ENCODE measurements around the gene KHSRP.
A peak's percentile ranks its signal among the peaks of the same experiment; 100 is the strongest.

Gene KHSRP

DNA sequence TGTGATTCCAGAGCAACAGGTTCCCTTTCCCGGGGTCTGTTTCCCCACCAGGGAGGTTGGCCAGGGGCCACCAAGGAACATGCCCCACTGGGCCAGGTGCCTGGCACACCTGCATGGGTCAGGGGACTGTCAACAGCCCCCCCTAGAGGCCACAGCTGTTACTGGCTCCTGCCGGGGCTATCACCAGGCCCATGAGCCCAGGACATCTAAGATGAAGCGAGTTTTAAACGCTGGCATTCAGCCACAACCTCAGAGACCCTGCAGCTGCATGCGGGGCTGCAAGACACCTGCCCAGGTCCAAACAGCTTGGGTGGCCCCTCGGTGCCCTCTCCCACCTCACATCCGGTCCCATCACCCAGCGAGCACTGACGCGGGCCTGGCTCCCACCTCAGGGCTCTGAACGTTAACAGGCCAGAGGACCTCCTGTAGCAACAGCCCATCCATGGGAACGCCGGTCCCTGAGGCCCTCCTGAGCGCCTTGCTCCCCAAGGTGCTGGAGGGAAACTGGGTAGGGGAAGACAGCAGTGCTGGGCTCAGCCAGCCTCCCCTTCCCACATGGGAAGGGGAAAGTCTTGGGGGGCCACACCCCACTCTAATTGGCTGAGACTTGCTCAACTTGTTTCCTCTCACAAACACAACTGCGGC, 12.0 kb downstream of the KHSRP start:
- Histone ChIP-seq H3K4me2 (ENCODE audit: low read length) (no peak overlapping the region), H3K9me3 (ENCODE audit: insufficient read depth, low read depth, low read length) (peaks cover 1% of the 10 kb centered on the region), H3K27ac (ENCODE audit: low read depth, low read length) (no peak overlapping the region), H2BK120ac (ENCODE audit: insufficient read depth, low read length, poor library complexity) (no peak overlapping the region), H3K4me3 (ENCODE audit: low read depth, low read length) (no peak overlapping the region), H3K23ac (ENCODE audit: low read length) (no peak overlapping the region), H3K14ac (ENCODE audit: low read length) (no peak overlapping the region), H3K4ac (ENCODE audit: low read depth, low read length) (no peak overlapping the region), H2AFZ (ENCODE audit: insufficient read depth, low read length, poor library complexity) (no peak overlapping the region), H3K36me3 (ENCODE audit: control insufficient read depth in 1 of 2, insufficient read depth in 2 of 2, low read length in 2 of 2) (peaks cover 38 to 42% of the 10 kb centered on the region in 2 experiments), H2BK12ac (ENCODE audit: low read length) (no peak overlapping the region), H3K79me2 (ENCODE audit: control insufficient read depth, insufficient read depth, low read length, poor library complexity) (no peaks in the 10 kb centered on the region), H2BK5ac (ENCODE audit: low read depth, low read length, poor library complexity) (no peak overlapping the region), H3K4me1 (ENCODE audit: control insufficient read depth in 1 of 2, insufficient read depth in 2 of 2, low read length in 2 of 2) (no peaks in the 10 kb centered on the region), H3K27me3 (ENCODE audit: insufficient read depth, low read length) (no peaks in the 10 kb centered on the region), H3K18ac (ENCODE audit: low read length) (no peak overlapping the region), H2AK5ac (ENCODE audit: low read length) (no peak overlapping the region), H4K12ac (ENCODE audit: low read depth, low read length) (no peak overlapping the region), H3K9ac (ENCODE audit: low read length) (no peak overlapping the region), H4K8ac (ENCODE audit: low read depth, low read length) (no peak overlapping the region), H4K91ac (ENCODE audit: low read depth, low read length) (no peak overlapping the region), H3K79me1 (ENCODE audit: low read length) (no peaks in the 10 kb centered on the region)
- WGBS (ENCODE audit: extremely low coverage, insufficient coverage, insufficient read length): no CpG with 5 or more reads among the region's 15 CpGs
- DNase-seq: peak; percentile 46 to 71

DNA sequence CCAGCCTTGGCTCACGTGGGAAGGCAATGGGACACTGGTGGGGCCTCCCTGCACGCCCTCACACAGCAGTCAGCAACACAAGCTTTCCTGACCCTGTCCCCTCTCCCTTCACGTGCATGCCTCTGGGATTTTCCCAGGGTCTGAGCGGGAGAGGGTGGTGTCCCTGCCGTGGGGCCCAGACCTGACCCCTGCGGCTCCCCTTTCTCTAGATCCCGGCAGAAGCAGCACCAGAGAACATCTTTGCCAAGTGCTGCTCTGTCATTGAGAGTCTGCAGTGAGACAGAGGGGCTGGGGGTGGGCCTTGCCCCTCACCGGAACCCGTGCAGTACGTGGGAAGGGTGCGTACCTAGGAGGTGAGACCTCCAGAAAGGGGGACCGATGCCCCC, 12.6 kb downstream of the KHSRP start:
- Histone ChIP-seq H2AFZ (ENCODE audit: insufficient read depth, low read length, poor library complexity) (no peak overlapping the region), H2AK5ac (ENCODE audit: low read length) (no peak overlapping the region), H2BK12ac (ENCODE audit: low read length) (no peak overlapping the region), H4K91ac (ENCODE audit: low read depth, low read length) (no peak overlapping the region), H2BK120ac (ENCODE audit: insufficient read depth, low read length, poor library complexity) (no peak overlapping the region), H3K18ac (ENCODE audit: low read length) (no peak overlapping the region), H4K8ac (ENCODE audit: low read depth, low read length) (no peak overlapping the region), H4K12ac (ENCODE audit: low read depth, low read length) (no peak overlapping the region), H3K14ac (ENCODE audit: low read length) (no peak overlapping the region), H3K79me1 (ENCODE audit: low read length) (no peaks in the 10 kb centered on the region), H3K79me2 (ENCODE audit: control insufficient read depth, insufficient read depth, low read length, poor library complexity) (no peaks in the 10 kb centered on the region), H3K4me3 (ENCODE audit: low read depth, low read length) (no peak overlapping the region), H3K27me3 (ENCODE audit: insufficient read depth, low read length) (no peaks in the 10 kb centered on the region), H3K9me3 (ENCODE audit: insufficient read depth, low read depth, low read length) (peaks cover 1% of the 10 kb centered on the region), H3K27ac (ENCODE audit: low read depth, low read length) (no peak overlapping the region), H3K9ac (ENCODE audit: low read length) (no peak overlapping the region), H3K36me3 (ENCODE audit: control insufficient read depth in 1 of 2, insufficient read depth in 2 of 2, low read length in 2 of 2) (peaks cover 33 to 37% of the 10 kb centered on the region in 2 experiments), H3K4me2 (ENCODE audit: low read length) (no peak overlapping the region), H2BK5ac (ENCODE audit: low read depth, low read length, poor library complexity) (no peak overlapping the region), H3K4me1 (ENCODE audit: control insufficient read depth in 1 of 2, insufficient read depth in 2 of 2, low read length in 2 of 2) (no peaks in the 10 kb centered on the region), H3K23ac (ENCODE audit: low read length) (no peak overlapping the region), H3K4ac (ENCODE audit: low read depth, low read length) (no peak overlapping the region)
- no peak for DNase-seq
- WGBS (ENCODE audit: extremely low coverage, insufficient coverage, insufficient read length): no CpG with 5 or more reads among the region's 12 CpGs

- Histone ChIP-seq H3K4me3 (ENCODE audit: low read depth, low read length) (no peak overlapping the region), H3K4me1 (ENCODE audit: control insufficient read depth in 1 of 2, insufficient read depth in 2 of 2, low read length in 2 of 2) (no peaks in the 10 kb centered on the region), H3K27me3 (ENCODE audit: insufficient read depth, low read length) (no peaks in the 10 kb centered on the region), H3K9me3 (ENCODE audit: insufficient read depth, low read depth, low read length) (peaks cover 1% of the 10 kb centered on the region), H4K8ac (ENCODE audit: low read depth, low read length) (no peak overlapping the region), H2BK12ac (ENCODE audit: low read length) (no peak overlapping the region), H3K27ac (ENCODE audit: low read depth, low read length) (no peak overlapping the region), H3K4ac (ENCODE audit: low read depth, low read length) (no peak overlapping the region), H2AK5ac (ENCODE audit: low read length) (no peak overlapping the region), H2BK5ac (ENCODE audit: low read depth, low read length, poor library complexity) (no peak overlapping the region), H3K9ac (ENCODE audit: low read length) (no peak overlapping the region), H3K23ac (ENCODE audit: low read length) (no peak overlapping the region), H3K79me1 (ENCODE audit: low read length) (no peaks in the 10 kb centered on the region), H4K12ac (ENCODE audit: low read depth, low read length) (no peak overlapping the region), H3K79me2 (ENCODE audit: control insufficient read depth, insufficient read depth, low read length, poor library complexity) (no peaks in the 10 kb centered on the region), H2AFZ (ENCODE audit: insufficient read depth, low read length, poor library complexity) (no peak overlapping the region), H2BK120ac (ENCODE audit: insufficient read depth, low read length, poor library complexity) (no peak overlapping the region), H4K91ac (ENCODE audit: low read depth, low read length) (no peak overlapping the region), H3K36me3 (ENCODE audit: control insufficient read depth in 1 of 2, insufficient read depth in 2 of 2, low read length in 2 of 2) (peaks cover 7 to 10% of the 10 kb centered on the region in 2 experiments), H3K4me2 (ENCODE audit: low read length) (no peak overlapping the region), H3K18ac (ENCODE audit: low read length) (no peak overlapping the region), H3K14ac (ENCODE audit: low read length) (no peak overlapping the region)
- WGBS (ENCODE audit: extremely low coverage, insufficient coverage, insufficient read length): no CpG with 5 or more reads among the region's 6 CpGs
- DNase-seq: no peak
These were observed 15.3 kb downstream of the KHSRP start for GRCh38 chr19:6409346-6409745.

GRCh38 chr19:6406401-6406800, 18.2 kb downstream of the KHSRP start:
- Histone ChIP-seq H3K79me1 (ENCODE audit: low read length) (no peaks in the 10 kb centered on the region), H3K18ac (ENCODE audit: low read length) (no peak overlapping the region), H3K36me3 (ENCODE audit: control insufficient read depth in 1 of 2, insufficient read depth in 2 of 2, low read length in 2 of 2) (no peaks in the 10 kb centered on the region), H3K4me1 (ENCODE audit: control insufficient read depth in 1 of 2, insufficient read depth in 2 of 2, low read length in 2 of 2) (no peaks in the 10 kb centered on the region), H3K4me3 (ENCODE audit: low read depth, low read length) (no peak overlapping the region), H2AK5ac (ENCODE audit: low read length) (no peak overlapping the region), H3K4me2 (ENCODE audit: low read length) (no peak overlapping the region), H4K12ac (ENCODE audit: low read depth, low read length) (no peak overlapping the region), H2AFZ (ENCODE audit: insufficient read depth, low read length, poor library complexity) (no peak overlapping the region), H2BK12ac (ENCODE audit: low read length) (no peak overlapping the region), H4K8ac (ENCODE audit: low read depth, low read length) (no peak overlapping the region), H3K27me3 (ENCODE audit: insufficient read depth, low read length) (no peaks in the 10 kb centered on the region), H3K79me2 (ENCODE audit: control insufficient read depth, insufficient read depth, low read length, poor library complexity) (no peaks in the 10 kb centered on the region), H2BK5ac (ENCODE audit: low read depth, low read length, poor library complexity) (no peak overlapping the region), H2BK120ac (ENCODE audit: insufficient read depth, low read length, poor library complexity) (no peak overlapping the region), H3K4ac (ENCODE audit: low read depth, low read length) (no peak overlapping the region), H3K14ac (ENCODE audit: low read length) (no peak overlapping the region), H3K23ac (ENCODE audit: low read length) (no peak overlapping the region), H4K91ac (ENCODE audit: low read depth, low read length) (no peak overlapping the region), H3K9ac (ENCODE audit: low read length) (no peak overlapping the region), H3K9me3 (ENCODE audit: insufficient read depth, low read depth, low read length) (no peaks in the 10 kb centered on the region), H3K27ac (ENCODE audit: low read depth, low read length) (no peak overlapping the region)
- DNase-seq: no peak
- no CpG with 5 or more reads among the region's 5 CpGs for WGBS (ENCODE audit: extremely low coverage, insufficient coverage, insufficient read length)
